H9 (cell line): Measurements from ENCODE around the gene ABLIM1. TPM values are rescaled to one million over a fixed set of nuclear protein-coding genes. Genes with fewer than 3 reads are reported as not detected.

ENCODE experiments used
- DNase-seq: peaks from one replicate; pipeline ENCODE4 v3.0.0-alpha.2; 2017
- H2AFZ ChIP-seq: one replicate; pipeline ENCODE4 v1.6.1; 2013; ENCODE audit warnings: mild to moderate bottlenecking, low read length, control low read depth, moderate library complexity
- H2AK5ac ChIP-seq: 2 replicates; pipeline ENCODE4 v1.6.1; 2013; ENCODE audit warnings: low read length, control low read depth, mixed read lengths; ENCODE audit not compliant: insufficient read length
- H2BK120ac ChIP-seq: one replicate; pipeline ENCODE4 v1.6.1; 2013; ENCODE audit warnings: low read depth, mild to moderate bottlenecking, low read length, control low read depth, inconsistent platforms; ENCODE audit not compliant: poor library complexity, severe bottlenecking
- H2BK12ac ChIP-seq: 2 replicates; pipeline ENCODE4 v1.6.1; 2013; ENCODE audit warnings: low read length, control low read depth, mixed read lengths, low read depth; ENCODE audit not compliant: insufficient read length
- H2BK15ac ChIP-seq: 2 replicates; pipeline ENCODE4 v1.6.1; 2013; ENCODE audit warnings: low read depth, low read length, control low read depth
- H2BK20ac ChIP-seq: one replicate; pipeline ENCODE4 v1.6.1; 2013; ENCODE audit warnings: low read depth, mild to moderate bottlenecking, low read length, control low read depth, inconsistent platforms; ENCODE audit not compliant: poor library complexity, severe bottlenecking
- H2BK5ac ChIP-seq: 2 replicates; pipeline ENCODE4 v1.6.1; 2013; ENCODE audit warnings: low read length, control low read depth, mixed read lengths; ENCODE audit not compliant: insufficient read length
- H3K14ac ChIP-seq: 2 replicates; pipeline ENCODE4 v1.6.1; 2013; ENCODE audit warnings: low read length, control low read depth; ENCODE audit not compliant: insufficient read depth
- H3K18ac ChIP-seq: 2 replicates; pipeline ENCODE4 v1.6.1; 2013; ENCODE audit warnings: low read depth, mild to moderate bottlenecking, mixed read lengths, low read length, control low read depth; ENCODE audit not compliant: insufficient read length
- H3K23ac ChIP-seq: 2 replicates; pipeline ENCODE4 v1.6.1; 2013; ENCODE audit warnings: low read length, control low read depth, mixed read lengths, low read depth; ENCODE audit not compliant: insufficient read length
- H3K23me2 ChIP-seq: 2 replicates; pipeline ENCODE4 v1.6.1; 2013; ENCODE audit warnings: low read depth, mild to moderate bottlenecking, mixed read lengths, low read length, control low read depth; ENCODE audit not compliant: insufficient read length, poor library complexity, severe bottlenecking
- H3K27ac ChIP-seq: 2 replicates; pipeline ENCODE4 v1.5.1; 2013; ENCODE audit warnings: low read length, control low read depth, mixed read lengths, low read depth; ENCODE audit not compliant: insufficient read length
- H3K27me3 ChIP-seq: 2 replicates; pipeline ENCODE4 v1.6.1; 2013; ENCODE audit warnings: low read length, control low read depth, inconsistent platforms; ENCODE audit not compliant: insufficient read depth
- H3K4ac ChIP-seq: 2 replicates; pipeline ENCODE4 v1.6.1; 2013; ENCODE audit warnings: low read depth, mild to moderate bottlenecking, control low read depth, inconsistent platforms, low read length, moderate library complexity
- H3K4me1 ChIP-seq: 2 replicates; pipeline ENCODE4 v1.6.1; 2013; ENCODE audit warnings: low read length, control low read depth, inconsistent platforms; ENCODE audit not compliant: insufficient read depth
- H3K4me2 ChIP-seq: 2 replicates; pipeline ENCODE4 v1.6.1; 2013; ENCODE audit warnings: low read length, control low read depth, mixed read lengths; ENCODE audit not compliant: insufficient read length, insufficient read depth
- H3K56ac ChIP-seq: 2 replicates; pipeline ENCODE4 v1.6.1; 2013; ENCODE audit warnings: low read depth, mild to moderate bottlenecking, mixed read lengths, low read length, control low read depth; ENCODE audit not compliant: insufficient read length
- H3K79me1 ChIP-seq: 2 replicates; pipeline ENCODE4 v1.6.1; 2013; ENCODE audit warnings: low read depth, mild to moderate bottlenecking, moderate library complexity, low read length, control low read depth, inconsistent platforms; ENCODE audit not compliant: insufficient read depth, poor library complexity, severe bottlenecking
- H3K79me2 ChIP-seq: 2 replicates; pipeline ENCODE4 v1.6.1; 2013; ENCODE audit warnings: low read length, control low read depth, inconsistent platforms; ENCODE audit not compliant: insufficient read depth
- H3K9ac ChIP-seq: 2 replicates; pipeline ENCODE4 v1.6.1; 2013; ENCODE audit warnings: low read length, control low read depth, mixed read lengths; ENCODE audit not compliant: insufficient read length; ENCODE audit errors: extremely low read depth
- H3K9me3 ChIP-seq: one replicate; pipeline ENCODE4 v1.6.1; 2013; ENCODE audit warnings: low read depth, low read length, inconsistent platforms; ENCODE audit not compliant: control insufficient read depth
- H3T11ph ChIP-seq: one replicate; pipeline ENCODE4 v1.6.1; 2013; ENCODE audit warnings: mild to moderate bottlenecking, low read length, control low read depth, inconsistent platforms
- H4K20me1 ChIP-seq: one replicate; pipeline ENCODE4 v1.6.1; 2013; ENCODE audit not compliant: control insufficient read depth, insufficient read length, insufficient read depth
- H4K5ac ChIP-seq: 2 replicates; pipeline ENCODE4 v1.6.1; 2013; ENCODE audit warnings: low read depth, mild to moderate bottlenecking, mixed read lengths, low read length, control low read depth; ENCODE audit not compliant: insufficient read length
- H4K8ac ChIP-seq: replicated peaks from 2 replicates; pipeline ENCODE4 v1.6.1; 2013; ENCODE audit warnings: low read length, control low read depth, mixed read lengths, low read depth; ENCODE audit not compliant: insufficient read length
- H4K91ac ChIP-seq: 2 replicates; pipeline ENCODE4 v1.6.1; 2013; ENCODE audit warnings: low read depth, mild to moderate bottlenecking, moderate library complexity, mixed read lengths, low read length, control low read depth; ENCODE audit not compliant: insufficient read length
- H3K27ac Mint-ChIP-seq, 3 experiments: 2 replicates in 2 of 3; 3 replicates in 1 of 3; pipeline ENCODE4 v1.8.0; 2020 to 2021; ENCODE audit warnings: mixed read lengths in 3 of 3, mild to moderate bottlenecking in 1 of 3, moderate library complexity in 1 of 3
- H3K27me3 Mint-ChIP-seq: 2 replicates; pipeline ENCODE4 v1.8.0; 2021; ENCODE audit warnings: low read depth, mild to moderate bottlenecking, moderate library complexity, mixed read lengths
- H3K36me3 Mint-ChIP-seq, 3 experiments: 2 replicates in 2 of 3; 3 replicates in 1 of 3; pipeline ENCODE4 v1.8.0; 2020 to 2021; ENCODE audit warnings: low read depth in 3 of 3, mixed read lengths in 3 of 3; ENCODE audit not compliant: insufficient read depth in 1 of 3
- H3K4me1 Mint-ChIP-seq, 2 experiments: 2 replicates each; pipeline ENCODE4 v1.8.0; 2020; ENCODE audit warnings: mixed read lengths in 2 of 2
- H3K4me3 Mint-ChIP-seq, 2 experiments: 2 replicates in 1 of 2; 3 replicates in 1 of 2; pipeline ENCODE4 v1.8.0; 2020 to 2021; ENCODE audit warnings: mild to moderate bottlenecking in 2 of 2, mixed read lengths in 2 of 2, moderate library complexity in 1 of 2
- H3K9me3 Mint-ChIP-seq, 2 experiments: 2 replicates in 1 of 2; 3 replicates in 1 of 2; pipeline ENCODE4 v1.8.0; 2020; ENCODE audit warnings: mild to moderate bottlenecking in 2 of 2, mixed read lengths in 2 of 2, moderate library complexity in 1 of 2
- WGBS: extraction: QIAGEN DNeasy Blood & Tissue Kit; methylation state at CpG from one replicate; pipeline ENCODE4 v1.1.7; 2013; ENCODE audit warnings: missing lambda C conversion rate, low lambda C conversion rate, mixed read lengths; ENCODE audit not compliant: insufficient read length; ENCODE audit errors: extremely low coverage; 5-methylcytosine and 5-hydroxymethylcytosine counted together
- total RNA-seq: library from RNA; stranded (reverse); gene quantifications from 2 replicates; pipeline ENCODE4 v1.2.1, GENCODE V29; 2021
- TF ChIP-seq, protein P1 (sequence below): fragments of 200-600 bp; sonication (generic); conservative IDR thresholded peaks from 3 replicates; pipeline ENCODE4 v1.8.0; 2021; ENCODE audit warnings: antibody characterized with exemption, mild to moderate bottlenecking

The ABLIM1 gene
- total RNA-seq, 1 experiment from 2014 or later: 32.1 TPM

DNA sequence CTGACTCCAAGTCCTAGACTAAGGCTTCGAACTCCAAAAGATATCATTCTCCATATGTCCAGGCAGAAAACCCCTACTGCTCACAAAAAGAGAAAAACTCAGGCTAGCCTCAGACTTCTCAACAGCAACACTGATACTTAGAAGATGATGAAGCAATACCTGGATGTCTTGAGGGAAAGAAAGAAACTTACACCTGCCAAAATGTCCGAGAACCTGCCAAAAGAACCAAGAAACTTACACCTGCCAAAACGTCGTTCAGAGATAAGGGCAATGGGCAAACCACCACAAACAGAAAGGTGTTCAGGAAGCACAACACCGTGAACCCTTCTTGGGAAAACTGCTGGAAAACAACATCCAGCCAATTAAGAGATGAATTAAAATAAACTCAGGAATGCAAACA lies 15.3 kb downstream of the ABLIM1 start:
- Histone ChIP-seq H3K9ac (no peak overlapping the region), H3K27ac (no peak overlapping the region), H3K56ac (no peak overlapping the region), H3K18ac (no peak overlapping the region), H3K9me3 (no peaks in the 10 kb centered on the region), H2AFZ (no peak overlapping the region), H2BK20ac (no peak overlapping the region), H4K20me1 (no peaks in the 10 kb centered on the region), H3K27me3 (no peaks in the 10 kb centered on the region), H3K4me1 (no peaks in the 10 kb centered on the region), H2BK5ac (no peak overlapping the region), H3K79me2 (no peaks in the 10 kb centered on the region), H3T11ph (no peak overlapping the region), H4K91ac (no peak overlapping the region), H2BK120ac (no peak overlapping the region), H3K79me1 (no peaks in the 10 kb centered on the region), H2BK12ac (no peak overlapping the region), H2BK15ac (no peak overlapping the region), H3K4ac (no peak overlapping the region), H3K14ac (no peak overlapping the region), H4K5ac (no peak overlapping the region), H2AK5ac (no peak overlapping the region), H3K23me2 (no peaks in the 10 kb centered on the region), H3K23ac (no peak overlapping the region), H3K4me2 (no peak overlapping the region), H4K8ac (no peak overlapping the region)
- no peak for DNase-seq
- H3K4me3 Mint-ChIP-seq: no peak overlapping the region
- no peaks in the 10 kb centered on the region for H3K36me3 Mint-ChIP-seq
- H3K9me3 Mint-ChIP-seq: no peaks in the 10 kb centered on the region
- no peaks in the 10 kb centered on the region for H3K27me3 Mint-ChIP-seq
- peak overlapping the region in 1 of 3 experiments; percentile 70; a peak in 1 of 7 replicates for H3K27ac Mint-ChIP-seq
- WGBS: no CpG with 5 or more reads among the region's 5 CpGs
- peaks cover 0 to 4% of the 10 kb centered on the region in 2 experiments; a peak in 2 of 4 replicates for H3K4me1 Mint-ChIP-seq
- TF ChIP-seq, protein P1, sequence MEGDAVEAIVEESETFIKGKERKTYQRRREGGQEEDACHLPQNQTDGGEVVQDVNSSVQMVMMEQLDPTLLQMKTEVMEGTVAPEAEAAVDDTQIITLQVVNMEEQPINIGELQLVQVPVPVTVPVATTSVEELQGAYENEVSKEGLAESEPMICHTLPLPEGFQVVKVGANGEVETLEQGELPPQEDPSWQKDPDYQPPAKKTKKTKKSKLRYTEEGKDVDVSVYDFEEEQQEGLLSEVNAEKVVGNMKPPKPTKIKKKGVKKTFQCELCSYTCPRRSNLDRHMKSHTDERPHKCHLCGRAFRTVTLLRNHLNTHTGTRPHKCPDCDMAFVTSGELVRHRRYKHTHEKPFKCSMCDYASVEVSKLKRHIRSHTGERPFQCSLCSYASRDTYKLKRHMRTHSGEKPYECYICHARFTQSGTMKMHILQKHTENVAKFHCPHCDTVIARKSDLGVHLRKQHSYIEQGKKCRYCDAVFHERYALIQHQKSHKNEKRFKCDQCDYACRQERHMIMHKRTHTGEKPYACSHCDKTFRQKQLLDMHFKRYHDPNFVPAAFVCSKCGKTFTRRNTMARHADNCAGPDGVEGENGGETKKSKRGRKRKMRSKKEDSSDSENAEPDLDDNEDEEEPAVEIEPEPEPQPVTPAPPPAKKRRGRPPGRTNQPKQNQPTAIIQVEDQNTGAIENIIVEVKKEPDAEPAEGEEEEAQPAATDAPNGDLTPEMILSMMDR: no peak
